SK-N-SH (cell line): ENCODE results near the gene ANO4.

Experiments
- CTCF ChIP-seq: fragments of 200-600 bp; sonication (generic); IDR thresholded peaks from 2 replicates; pipeline ENCODE4 v1.6.1; 2017; ENCODE audit warnings: antibody characterized with exemption, mild to moderate bottlenecking, moderate library complexity
- EZH2phosphoT487 ChIP-seq: fragments of 200-600 bp; sonication (generic); IDR thresholded peaks from 2 replicates; pipeline ENCODE4 v1.6.1; 2017; ENCODE audit warnings: low read depth, mixed run types, mild to moderate bottlenecking, antibody characterized with exemption, moderate library complexity, borderline replicate concordance
- IRF3 ChIP-seq: fragments of 150-350 bp; IDR thresholded peaks from 2 replicates; pipeline ENCODE4 v1.6.1; 2016; ENCODE audit warnings: mild to moderate bottlenecking, low read depth, low read length
- POLR2AphosphoS5 ChIP-seq: IDR thresholded peaks from 2 replicates; pipeline ENCODE4 v1.6.1; 2012; ENCODE audit warnings: low read depth, low read length
- REST ChIP-seq: IDR thresholded peaks from 2 replicates; pipeline ENCODE4 v1.6.1; 2012; ENCODE audit warnings: mild to moderate bottlenecking, low read depth, low read length, moderate library complexity
- SMC3 ChIP-seq: IDR thresholded peaks from 2 replicates; pipeline ENCODE4 v1.6.1; 2012; ENCODE audit warnings: low read depth, low read length, improper control_type of control experiment
- YY1 ChIP-seq: IDR thresholded peaks from 2 replicates; pipeline ENCODE4 v1.4.0; 2012; ENCODE audit warnings: low read depth, mild to moderate bottlenecking

GRCh38 chr12:100953217-100953616, 158.6 kb downstream of the ANO4 start:
- TF ChIP-seq POLR2AphosphoS5: no peak
- TF ChIP-seq CTCF: 0 out of 2 replicates have a peak, but pooled peaks have one; percentile 10
- TF ChIP-seq SMC3: no peak
- TF ChIP-seq YY1: no peak
- no peak for TF ChIP-seq IRF3
- no peak for TF ChIP-seq REST
- TF ChIP-seq EZH2phosphoT487: no peak
